SH-SY5Y (cell line): ENCODE measurements around the gene SPEF1.

ENCODE experiments used
- GATA2 ChIP-seq: IDR thresholded peaks from 2 replicates; pipeline ENCODE4 v1.6.1; 2011; ENCODE audit warnings: mild to moderate bottlenecking, low read depth, low read length
- GATA3 ChIP-seq: IDR thresholded peaks from 2 replicates; pipeline ENCODE4 v1.6.1; 2011; ENCODE audit warnings: low read depth, mild to moderate bottlenecking, low read length, moderate library complexity

GRCh38 chr20:3729378-3729777 lies 51.9 kb downstream of the SPEF1 start:
- no peak for TF ChIP-seq GATA2
- TF ChIP-seq GATA3 = no peak
